GM15510 (cell line): ENCODE data around the gene EEF2K.

Experiments
- POLR2A ChIP-seq: IDR thresholded peaks from 3 replicates; pipeline ENCODE4 v1.6.1; 2011; ENCODE audit warnings: borderline replicate concordance; ENCODE audit not compliant: insufficient read length; ENCODE audit errors: extremely low read depth

The EEF2K gene

DNA sequence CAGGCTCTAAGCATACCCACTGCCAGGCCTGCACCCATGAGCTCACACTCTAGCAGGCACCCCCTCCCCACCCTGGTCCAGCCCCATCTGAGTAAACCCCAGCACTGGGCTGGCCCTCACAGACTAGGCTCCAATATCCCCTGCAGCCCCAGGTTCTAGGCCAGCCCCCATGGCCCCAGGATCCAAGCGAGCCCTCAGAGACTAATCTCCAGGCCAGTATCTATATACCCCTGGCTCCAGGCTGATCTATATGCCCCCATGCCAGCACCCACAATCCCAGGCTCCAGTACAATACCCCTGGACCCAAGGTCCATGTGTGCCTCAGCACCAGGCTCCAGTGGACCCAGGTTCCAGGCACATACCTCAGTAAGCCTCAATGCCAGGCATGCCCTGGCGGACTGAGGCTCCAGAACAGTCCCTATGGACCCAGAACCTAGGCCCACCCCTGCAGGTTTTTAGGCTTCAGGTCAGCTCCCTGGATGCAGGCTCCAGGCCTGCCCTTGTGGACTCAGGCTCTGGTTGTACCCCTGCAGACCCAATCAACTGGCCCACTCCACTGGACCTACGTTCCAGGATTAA is 129.7 kb downstream of the EEF2K start:
- TF ChIP-seq POLR2A, result no peak

DNA sequence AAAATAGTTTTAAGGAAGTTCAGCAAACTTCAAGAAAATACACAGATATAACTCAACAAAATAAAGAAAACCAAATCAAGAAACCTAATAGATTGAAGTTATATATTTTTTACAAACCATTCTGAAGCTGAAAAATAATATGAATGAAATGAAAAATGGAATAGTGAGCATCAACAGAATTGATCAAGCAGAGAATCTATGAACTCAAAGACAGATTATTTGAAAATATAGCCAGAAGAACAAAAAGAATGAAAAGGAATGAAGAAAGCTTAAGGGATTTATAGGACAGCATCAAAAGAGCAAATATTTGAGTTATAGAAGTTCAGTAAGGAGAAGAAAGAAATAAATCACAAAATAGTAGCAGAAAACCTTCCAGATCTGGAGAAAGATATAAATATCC is 130.5 kb downstream of the EEF2K start:
- TF ChIP-seq POLR2A, result no peak

- TF ChIP-seq POLR2A, result no peak
Measured at GRCh38 chr16:22337045-22337444, 131.0 kb downstream of the EEF2K start.

- no peak for TF ChIP-seq POLR2A
Measured at GRCh38 chr16:22337849-22338635, 132.0 kb downstream of the EEF2K start.
